H1 (cell line): ENCODE results near the gene ATAD3B. TPM values are rescaled to one million over a fixed set of nuclear protein-coding genes. Genes with fewer than 3 reads are reported as not detected.

ENCODE experiments used
- CTCF ChIA-PET: fragments of 300-600 bp; sonication (Branson Sonifier 250); formaldehyde crosslinking; loops from one replicate; lab custom pipeline; 2021; ENCODE audit not compliant: partially characterized antibody; lab: Charles Lee
- POLR2A ChIA-PET: fragments of 300-600 bp; sonication (Branson Sonifier 250); formaldehyde crosslinking; loops from one replicate; lab custom pipeline; 2021; ENCODE audit warnings: inconsistent platforms; ENCODE audit not compliant: partially characterized antibody; lab: Charles Lee
- DNase-seq, 2 experiments: peaks; one replicate each; pipeline versions ENCODE4 v3.0.0 to v3.0.0-alpha.2; 2010 to 2022; ENCODE audit warnings: low spot score in 2 of 2, low read depth in 1 of 2, mixed read lengths in 1 of 2
- FAIRE-seq: peaks from 2 replicates; lab custom pipeline; 2011; peaks lifted over from hg19 to GRCh38; lab: Jason Lieb, UNC
- H2AFZ ChIP-seq: 2 replicates; pipeline ENCODE4 v1.8.1; 2012; ENCODE audit warnings: low read length, inconsistent platforms
- H2AK5ac ChIP-seq: 2 replicates; pipeline ENCODE4 v1.6.1; 2013; ENCODE audit warnings: low read depth, low read length
- H2BK120ac ChIP-seq: replicated peaks from 2 replicates; pipeline ENCODE3; 2013; ENCODE audit warnings: low read depth, low read length, inconsistent platforms
- H2BK12ac ChIP-seq: 2 replicates; pipeline ENCODE4 v1.6.1; 2013; ENCODE audit warnings: low read depth, low read length
- H2BK15ac ChIP-seq: 2 replicates; pipeline ENCODE4 v1.6.1; 2013; ENCODE audit warnings: low read length
- H2BK20ac ChIP-seq: 2 replicates; pipeline ENCODE4 v1.6.1; 2013; ENCODE audit warnings: low read length
- H2BK5ac ChIP-seq: 2 replicates; pipeline ENCODE4 v1.6.1; 2013; ENCODE audit warnings: low read depth, low read length
- H3K14ac ChIP-seq: 2 replicates; pipeline ENCODE4 v1.6.1; 2013; ENCODE audit warnings: inconsistent platforms; ENCODE audit not compliant: insufficient read length
- H3K18ac ChIP-seq: 2 replicates; pipeline ENCODE4 v1.6.1; 2013; ENCODE audit warnings: low read length; ENCODE audit errors: extremely low read depth
- H3K23ac ChIP-seq: 2 replicates; pipeline ENCODE4 v1.6.1; 2013; ENCODE audit warnings: inconsistent platforms; ENCODE audit not compliant: insufficient read length
- H3K23me2 ChIP-seq: 2 replicates; pipeline ENCODE4 v1.6.1; 2013; ENCODE audit warnings: low read depth, low read length
- H3K27ac ChIP-seq: 2 replicates; pipeline ENCODE4 v1.6.1; 2011; ENCODE audit warnings: low read depth, low read length, inconsistent platforms
- H3K27me3 ChIP-seq, 4 experiments: replicated peaks in 1 of 4; 1 replicate in 1 of 4; 2 replicates in 3 of 4; pipeline versions ENCODE4 v1.6.1 to v1.8.1; 2011 to 2013; ENCODE audit warnings: low read length in 3 of 4, mild to moderate bottlenecking in 3 of 4, inconsistent platforms in 2 of 4, mixed read lengths in 2 of 4, moderate library complexity in 1 of 4; ENCODE audit not compliant: control insufficient read depth in 3 of 4, insufficient read depth in 3 of 4; ENCODE audit errors: extremely low read depth in 1 of 4
- H3K36me3 ChIP-seq, 4 experiments: 2 replicates each; pipeline versions ENCODE4 v1.6.1 to v1.8.1; 2011 to 2013; ENCODE audit warnings: mild to moderate bottlenecking in 4 of 4, low read length in 3 of 4, moderate library complexity in 2 of 4, control low read depth in 1 of 4, inconsistent platforms in 1 of 4; ENCODE audit not compliant: insufficient read depth in 4 of 4, control insufficient read depth in 2 of 4
- H3K4ac ChIP-seq: replicated peaks from 2 replicates; pipeline ENCODE3; 2013; ENCODE audit warnings: low read length, low read depth, mixed read lengths, inconsistent platforms; ENCODE audit not compliant: insufficient read length
- H3K4me1 ChIP-seq, 4 experiments: replicated peaks in 1 of 4; 1 replicate in 1 of 4; 2 replicates in 3 of 4; pipeline versions ENCODE4 v1.6.1 to v1.8.1; 2011 to 2013; ENCODE audit warnings: low read length in 3 of 4, inconsistent platforms in 2 of 4, mixed read lengths in 1 of 4; ENCODE audit not compliant: insufficient read depth in 4 of 4, control insufficient read depth in 3 of 4
- H3K4me2 ChIP-seq, 2 experiments: 2 replicates each; pipeline versions ENCODE4 v1.6.1 to v1.8.1; 2011 to 2013; ENCODE audit warnings: low read depth in 2 of 2, low read length in 2 of 2, control low read depth in 1 of 2, inconsistent platforms in 1 of 2, mild to moderate bottlenecking in 1 of 2; ENCODE audit not compliant: insufficient read depth in 1 of 2
- H3K4me3 ChIP-seq, 4 experiments: fragments of 200-600, 300-600 bp in 1 of 4; sonication (generic), shearing (Covaris generic), sonication (Bioruptor Twin) in 1 of 4; 2 replicates each; pipeline versions ENCODE4 v1.5.1 to v1.8.1; 2011 to 2016; ENCODE audit warnings: low read length in 4 of 4, low read depth in 3 of 4, control low read depth in 2 of 4, inconsistent platforms in 2 of 4, mild to moderate bottlenecking in 2 of 4, mixed read lengths in 1 of 4, moderate library complexity in 1 of 4; ENCODE audit not compliant: insufficient read depth in 2 of 4; ENCODE audit errors: extremely low read depth in 1 of 4
- H3K56ac ChIP-seq: replicated peaks from 2 replicates; pipeline ENCODE3; 2013; ENCODE audit warnings: low read depth, mild to moderate bottlenecking, mixed read lengths, low read length, inconsistent platforms; ENCODE audit not compliant: insufficient read length
- H3K79me1 ChIP-seq: 2 replicates; pipeline ENCODE4 v1.6.1; 2013; ENCODE audit warnings: low read depth, low read length, control low read depth
- H3K79me2 ChIP-seq, 2 experiments: 2 replicates each; pipeline versions ENCODE4 v1.6.1 to v1.8.1; 2012 to 2013; ENCODE audit warnings: low read length in 2 of 2, mild to moderate bottlenecking in 2 of 2, inconsistent platforms in 1 of 2; ENCODE audit not compliant: insufficient read depth in 2 of 2, control insufficient read depth in 1 of 2
- H3K9ac ChIP-seq, 4 experiments: replicated peaks in 1 of 4; 1 replicate in 1 of 4; 2 replicates in 3 of 4; pipeline versions ENCODE4 v1.6.1 to v1.8.1; 2011 to 2013; ENCODE audit warnings: low read depth in 3 of 4, low read length in 3 of 4, control low read depth in 2 of 4, mild to moderate bottlenecking in 2 of 4, moderate library complexity in 2 of 4, inconsistent platforms in 1 of 4; ENCODE audit errors: extremely low read depth in 1 of 4
- H3K9me3 ChIP-seq, 2 experiments: 2 replicates each; pipeline versions ENCODE4 v1.6.1 to v1.8.1; 2012 to 2013; ENCODE audit warnings: mild to moderate bottlenecking in 2 of 2, moderate library complexity in 2 of 2, control low read depth in 1 of 2, inconsistent platforms in 1 of 2, low read depth in 1 of 2, low read length in 1 of 2, mixed read lengths in 1 of 2; ENCODE audit not compliant: insufficient read depth in 2 of 2
- H4K20me1 ChIP-seq, 2 experiments: replicated peaks in 1 of 2; 2 replicates each; pipeline versions ENCODE3 to v1.8.1; 2011 to 2013; ENCODE audit warnings: inconsistent platforms in 2 of 2, low read length in 2 of 2, mild to moderate bottlenecking in 1 of 2; ENCODE audit not compliant: insufficient read depth in 2 of 2, control insufficient read depth in 1 of 2
- H4K5ac ChIP-seq: 2 replicates; pipeline ENCODE4 v1.6.1; 2013; ENCODE audit warnings: low read length, low read depth, mixed read lengths, inconsistent platforms; ENCODE audit not compliant: insufficient read length
- H4K8ac ChIP-seq: 2 replicates; pipeline ENCODE4 v1.8.0; 2013; ENCODE audit warnings: mild to moderate bottlenecking, moderate library complexity, low read length, inconsistent platforms; ENCODE audit not compliant: insufficient read depth; ENCODE audit errors: extremely low read depth
- H4K91ac ChIP-seq: replicated peaks from 2 replicates; pipeline ENCODE3; 2013; ENCODE audit warnings: low read length, mixed read lengths, inconsistent platforms; ENCODE audit not compliant: insufficient read length
- CBX5 ChIP-seq: fragments of 300-800, 300-1000 bp; sonication (generic); IDR thresholded peaks from 2 replicates; pipeline ENCODE4 v1.7.1; 2016; ENCODE audit warnings: antibody characterized with exemption, low read length, low read depth
- NANOG ChIP-seq: IDR thresholded peaks from 2 replicates; pipeline ENCODE4 v1.6.1; 2011; ENCODE audit warnings: low read length, low read depth, mild to moderate bottlenecking, inconsistent platforms; ENCODE audit not compliant: insufficient read depth, poor library complexity, severe bottlenecking
- PHF8 ChIP-seq: fragments of 200-600 bp; sonication (generic); conservative IDR thresholded peaks from 2 replicates; pipeline ENCODE4 v1.7.1; 2012; ENCODE audit warnings: low read depth, mild to moderate bottlenecking, inconsistent platforms, low read length, moderate library complexity
- SP1 ChIP-seq: IDR thresholded peaks from 2 replicates; pipeline ENCODE4 v1.6.1; 2011; ENCODE audit warnings: low read depth, low read length
- SP2 ChIP-seq: IDR thresholded peaks from 2 replicates; pipeline ENCODE4 v1.6.1; 2012; ENCODE audit warnings: mild to moderate bottlenecking, low read length, inconsistent platforms
- SRF ChIP-seq: IDR thresholded peaks from 2 replicates; pipeline ENCODE4 v1.6.1; 2011; ENCODE audit warnings: mild to moderate bottlenecking, low read depth, low read length, moderate library complexity
- YY1 ChIP-seq: IDR thresholded peaks from 2 replicates; pipeline ENCODE4 v1.6.1; 2011; ENCODE audit warnings: low read depth, mild to moderate bottlenecking, low read length
- WGBS, 2 experiments: shearing (Covaris generic) in 1 of 2; methylation state at CpG; one replicate each; pipeline versions ENCODE4 v1.1.6 to v1.1.7; 2013 to 2015; ENCODE audit warnings: low lambda C conversion rate in 2 of 2, mixed read lengths in 2 of 2, inconsistent platforms in 1 of 2, low coverage in 1 of 2, missing lambda C conversion rate in 1 of 2; ENCODE audit not compliant: insufficient replicate concordance in 2 of 2, insufficient coverage in 1 of 2, insufficient read length in 1 of 2; ENCODE audit errors: extremely low coverage in 1 of 2, missing lambda C conversion rate in 1 of 2; 5-methylcytosine and 5-hydroxymethylcytosine counted together
- polyA plus RNA-seq, 7 experiments: library from polyadenylated mRNA; depleted of rRNA in 3 of 7; stranded (reverse) in 5 of 7; unstranded in 2 of 7; fragments of >200 nt in 5 of 7; fragments of 200-250 nt in 2 of 7; gene quantifications; 1 replicate in 5 of 7; 2 replicates in 1 of 7; 4 replicates in 1 of 7; pipeline versions ENCODE4 v1.2.1 to v1.2.3, GENCODE V29; 2011 to 2013; ENCODE audit warnings: missing spikeins in 2 of 7, mixed read lengths in 2 of 7
- total RNA-seq: library from RNA; stranded (reverse); fragmentation: NEBNext Ultra II Directional; extraction: Animal tissue kit (Norgen Biotek cat#: 25700); gene quantifications from 2 replicates; pipeline ENCODE4 v1.2.1, GENCODE V29; 2021
- TF ChIP-seq, protein P1 (sequence below): IDR thresholded peaks from 2 replicates; pipeline ENCODE4 v1.6.1; 2012; ENCODE audit warnings: inconsistent platforms
- TF ChIP-seq, protein P2 (sequence below): IDR thresholded peaks from 2 replicates; pipeline ENCODE4 v1.6.1; 2011; ENCODE audit warnings: low read depth, mild to moderate bottlenecking, low read length; ENCODE audit not compliant: insufficient read depth

The ATAD3B gene
- total and polyA plus RNA-seq, 2 of the 8 experiments (the other 6 are each of a cell fraction or from before 2014, with no cell fraction given), result 31.3 to 63.0 TPM

DNA sequence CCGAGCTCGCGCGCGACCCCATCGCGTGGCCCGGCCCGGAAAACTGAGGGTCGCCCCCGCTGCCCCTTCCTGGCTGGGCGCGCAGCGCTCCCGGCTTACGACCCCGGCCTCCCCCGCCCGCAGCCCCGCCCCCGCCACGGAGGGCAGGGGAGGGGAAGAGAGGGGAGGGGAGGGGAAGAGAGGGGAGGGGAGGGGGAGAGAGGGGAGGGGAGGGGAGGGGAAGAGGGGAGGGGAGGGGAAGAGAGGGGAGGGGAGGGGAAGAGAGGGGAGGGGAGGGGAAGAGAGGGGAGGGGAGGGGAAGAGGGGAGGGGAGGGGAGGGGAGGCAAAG lies 43.8 kb upstream of the ATAD3B start:
- H3K27me3 ChIP-seq, result no peaks in the 10 kb centered on the region
- peak overlapping the region in 3 of 4 experiments; percentile 17 to 62 (median 50); a peak in 4 of 8 replicates for H3K4me3 ChIP-seq
- no peak overlapping the region for H3K23ac ChIP-seq
- no peak overlapping the region for H3K56ac ChIP-seq
- H3K79me2 ChIP-seq, result no peaks in the 10 kb centered on the region
- no peaks in the 10 kb centered on the region for H3K79me1 ChIP-seq
- no peak overlapping the region for H4K8ac ChIP-seq
- FAIRE-seq, result no peak
- no peak overlapping the region for H3K4ac ChIP-seq
- no peak overlapping the region for H4K91ac ChIP-seq
- CTCF ChIA-PET, result interaction anchor here (1.3 kb wide), 1 partner anchor 77 kb away, joined by 3 read pairs; no protein-coding TSS in a partner anchor
- no peak overlapping the region for H2BK120ac ChIP-seq
- peaks cover 6% of the 10 kb centered on the region; the same call in 1 of the 2 replicates for H3K23me2 ChIP-seq
- no peak overlapping the region for H2AFZ ChIP-seq
- no peak overlapping the region for H2AK5ac ChIP-seq
- H2BK15ac ChIP-seq, result no peak overlapping the region
- peaks cover 0 to 3% of the 10 kb centered on the region in 2 experiments; a peak in 1 of 4 replicates for H3K9me3 ChIP-seq
- no peak overlapping the region for H3K14ac ChIP-seq
- no peak overlapping the region for H3K9ac ChIP-seq
- 0% methylated on average over 3 of the region's 22 CpGs; no CpG with 5 or more reads in 1 of the 2 experiments for WGBS, 2 experiments
- H3K4me2 ChIP-seq, result peak overlapping the region; percentile 46 to 49; a peak in 3 of 4 replicates
- H3K4me1 ChIP-seq, result peaks cover 0 to 41% (median 25%) of the 10 kb centered on the region in 4 experiments; a peak in 6 of 7 replicates
- H4K20me1 ChIP-seq, result no peaks in the 10 kb centered on the region
- no peak overlapping the region for H3K27ac ChIP-seq
- no peak overlapping the region for H2BK20ac ChIP-seq
- H2BK12ac ChIP-seq, result no peak overlapping the region
- H3K36me3 ChIP-seq, result no peaks in the 10 kb centered on the region; a peak in 1 of 8 replicates
- no peak overlapping the region for H4K5ac ChIP-seq
- POLR2A ChIA-PET, result interaction anchor here (0.9 to 22.9 kb wide), 8 partner anchors 8 to 149 kb away, joined by 3 to 515 read pairs (median 4); partner anchors contain the start of genes CCNL2 and MRPL20
- H3K18ac ChIP-seq, result no peak overlapping the region; the same call in 1 of the 2 replicates
- H2BK5ac ChIP-seq, result no peak overlapping the region
- TF ChIP-seq CBX5 (no peak), SP1 (no peak), SRF (no peak), PHF8 (0 out of 2 replicates have a peak, but pooled peaks have one; percentile 34), YY1 (no peak), NANOG (no peak), SP2 (no peak)
- TF ChIP-seq, protein P1, sequence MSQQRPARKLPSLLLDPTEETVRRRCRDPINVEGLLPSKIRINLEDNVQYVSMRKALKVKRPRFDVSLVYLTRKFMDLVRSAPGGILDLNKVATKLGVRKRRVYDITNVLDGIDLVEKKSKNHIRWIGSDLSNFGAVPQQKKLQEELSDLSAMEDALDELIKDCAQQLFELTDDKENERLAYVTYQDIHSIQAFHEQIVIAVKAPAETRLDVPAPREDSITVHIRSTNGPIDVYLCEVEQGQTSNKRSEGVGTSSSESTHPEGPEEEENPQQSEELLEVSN, result no peak
- TF ChIP-seq, protein P2, sequence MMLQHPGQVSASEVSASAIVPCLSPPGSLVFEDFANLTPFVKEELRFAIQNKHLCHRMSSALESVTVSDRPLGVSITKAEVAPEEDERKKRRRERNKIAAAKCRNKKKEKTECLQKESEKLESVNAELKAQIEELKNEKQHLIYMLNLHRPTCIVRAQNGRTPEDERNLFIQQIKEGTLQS, result no peak
- DNase-seq, result no peak
